ENCODE results near the gene DUOX1.

GRCh38 chr15:45087513-45087912, 42.3 kb upstream of the DUOX1 start:
- no peak for TF ChIP-seq PHB2 (IDR thresholded peaks at IDR 0.05; ENCODE audit: partially characterized antibody)
- TF ChIP-seq EZH2 (conservative IDR thresholded peaks at IDR 0.05; ENCODE audit: low read depth, low read length): no peak
- TF ChIP-seq ZNF549 (CRISPR knock-in tag; IDR thresholded peaks at IDR 0.05): no peak
- no peak for TF ChIP-seq ZBTB1 (CRISPR knock-in tag; IDR thresholded peaks at IDR 0.05; ENCODE audit: borderline replicate concordance)
- TF ChIP-seq MYC (CRISPR knock-in tag; IDR thresholded peaks at IDR 0.05; ENCODE audit: borderline replicate concordance): no peak
- TF ChIP-seq ZSCAN25 (CRISPR knock-in tag; IDR thresholded peaks at IDR 0.05): no peak
- no peak for TF ChIP-seq ATF2 (CRISPR knock-in tag; IDR thresholded peaks at IDR 0.05)
- no peak for TF ChIP-seq E2F1 (CRISPR knock-in tag; IDR thresholded peaks at IDR 0.05)
- no peak for TF ChIP-seq ZBTB25 (CRISPR knock-in tag; IDR thresholded peaks at IDR 0.05)
- no peak for TF ChIP-seq ZNF609 (CRISPR knock-in tag; IDR thresholded peaks at IDR 0.05; ENCODE audit: borderline replicate concordance)
